ENCODE measurements around the gene ROR1.

- TF ChIP-seq CTCF (IDR thresholded peaks at IDR 0.05; ENCODE audit: low read length), result no peak
- TF ChIP-seq EZH2 (optimal IDR thresholded peaks at IDR 0.05; ENCODE audit: low read depth, low read length), result no peak
- TF ChIP-seq EZH2phosphoT487 (IDR thresholded peaks at IDR 0.05; ENCODE audit: low read length), result no peak
These were observed 116.7 kb downstream of the ROR1 start for GRCh38 chr1:63890468-63890867.
